ENCODE measurements around the gene RCBTB1. TPM values are rescaled to one million over a fixed set of nuclear protein-coding genes. Genes with fewer than 3 reads are reported as not detected.

RCBTB1 gene
- total RNA-seq, 1 donor from 2014 or later: 22.6 TPM

- intact Hi-C loops (cut with micrococcal nuclease): loop anchor here (1.0 kb wide), 1 partner anchor 212 kb away; no protein-coding TSS in a partner anchor
- ChIA-PET CTCF (no interaction called here), POLR2A (no interaction called here)
Measured at GRCh38 chr13:49580980-49581680, 4.2 kb downstream of the RCBTB1 start.

GRCh38 chr13:49579501-49579900 lies 5.9 kb downstream of the RCBTB1 start:
- H3K9me3 Mint-ChIP-seq: no peaks in the 10 kb centered on the region
- H3K36me3 Mint-ChIP-seq (ENCODE audit: low read depth): peaks cover 46% of the 10 kb centered on the region
- no peak overlapping the region for H3K27ac Mint-ChIP-seq
- intact Hi-C loops (cut with micrococcal nuclease): no loop called here
- TF ChIP-seq CTCF (IDR thresholded peaks at IDR 0.05): no peak
- H3K27me3 Mint-ChIP-seq: no peaks in the 10 kb centered on the region
- no peak for DNase-seq
- no peak for ATAC-seq (ENCODE audit: low read depth)
- POLR2A ChIA-PET: interaction anchor here (0.7 kb wide), 1 partner anchor 1330 kb away, joined by 5 read pairs; the partner anchor contains the start of gene RNASEH2B
- no peak overlapping the region for H3K4me3 Mint-ChIP-seq
- H3K4me1 Mint-ChIP-seq: peaks cover 26% of the 10 kb centered on the region
- CTCF ChIA-PET: no interaction called here

More at GRCh38 chr13:49580980-49581680, 4.2 kb downstream of the RCBTB1 start:
- no peaks in the 10 kb centered on the region for H3K27me3 Mint-ChIP-seq
- no peak overlapping the region for H3K4me3 Mint-ChIP-seq
- no peaks in the 10 kb centered on the region for H3K9me3 Mint-ChIP-seq
- peak overlapping the region; percentile 2 for H3K27ac Mint-ChIP-seq
- TF ChIP-seq CTCF (IDR thresholded peaks at IDR 0.05): no peak
- ATAC-seq (ENCODE audit: low read depth) (no peak), DNase-seq (no peak)
- peaks cover 33% of the 10 kb centered on the region for H3K4me1 Mint-ChIP-seq
- peaks cover 45% of the 10 kb centered on the region for H3K36me3 Mint-ChIP-seq (ENCODE audit: low read depth)

GRCh38 chr13:49571299-49572240 lies 13.8 kb downstream of the RCBTB1 start:
- Mint-ChIP-seq H3K4me1 (peaks cover 20% of the 10 kb centered on the region), H3K4me3 (no peak overlapping the region), H3K27ac (no peak overlapping the region), H3K27me3 (no peaks in the 10 kb centered on the region), H3K36me3 (ENCODE audit: low read depth) (peaks cover 18% of the 10 kb centered on the region), H3K9me3 (no peaks in the 10 kb centered on the region)
- intact Hi-C loops (cut with micrococcal nuclease): loop anchor here (2.0 kb wide), 1 partner anchor 17 kb away; no protein-coding TSS in a partner anchor
- ATAC-seq (ENCODE audit: low read depth) (no peak), DNase-seq (no peak)
- CTCF ChIA-PET: no interaction called here
- TF ChIP-seq CTCF (IDR thresholded peaks at IDR 0.05): no peak
- POLR2A ChIA-PET: no interaction called here

GRCh38 chr13:49569993-49570689 lies 15.2 kb downstream of the RCBTB1 start:
- intact Hi-C loops (cut with micrococcal nuclease): loop anchor here (2.0 kb wide), 1 partner anchor 15 kb away; no protein-coding TSS in a partner anchor
- Mint-ChIP-seq H3K36me3 (ENCODE audit: low read depth) (peaks cover 26% of the 10 kb centered on the region), H3K27me3 (no peaks in the 10 kb centered on the region), H3K27ac (no peak overlapping the region), H3K4me1 (peaks cover 20% of the 10 kb centered on the region), H3K4me3 (no peak overlapping the region), H3K9me3 (no peaks in the 10 kb centered on the region)
- ATAC-seq (ENCODE audit: low read depth) (no peak), DNase-seq (no peak)
- CTCF ChIA-PET: no interaction called here
- no peak for TF ChIP-seq CTCF (IDR thresholded peaks at IDR 0.05)
- POLR2A ChIA-PET: no interaction called here
